ENCODE measurements around the gene PDILT. TPM values are rescaled to one million over a fixed set of nuclear protein-coding genes. Genes with fewer than 3 reads are reported as not detected.
"Not testable (repeated sequence)": the region's sequence is repeated elsewhere in the genome, so short reads cannot be mapped to it uniquely, and the experiment has no call there.

The PDILT gene, protein sequence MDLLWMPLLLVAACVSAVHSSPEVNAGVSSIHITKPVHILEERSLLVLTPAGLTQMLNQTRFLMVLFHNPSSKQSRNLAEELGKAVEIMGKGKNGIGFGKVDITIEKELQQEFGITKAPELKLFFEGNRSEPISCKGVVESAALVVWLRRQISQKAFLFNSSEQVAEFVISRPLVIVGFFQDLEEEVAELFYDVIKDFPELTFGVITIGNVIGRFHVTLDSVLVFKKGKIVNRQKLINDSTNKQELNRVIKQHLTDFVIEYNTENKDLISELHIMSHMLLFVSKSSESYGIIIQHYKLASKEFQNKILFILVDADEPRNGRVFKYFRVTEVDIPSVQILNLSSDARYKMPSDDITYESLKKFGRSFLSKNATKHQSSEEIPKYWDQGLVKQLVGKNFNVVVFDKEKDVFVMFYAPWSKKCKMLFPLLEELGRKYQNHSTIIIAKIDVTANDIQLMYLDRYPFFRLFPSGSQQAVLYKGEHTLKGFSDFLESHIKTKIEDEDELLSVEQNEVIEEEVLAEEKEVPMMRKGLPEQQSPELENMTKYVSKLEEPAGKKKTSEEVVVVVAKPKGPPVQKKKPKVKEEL
- total RNA-seq = not detected in 2 replicates

DNA sequence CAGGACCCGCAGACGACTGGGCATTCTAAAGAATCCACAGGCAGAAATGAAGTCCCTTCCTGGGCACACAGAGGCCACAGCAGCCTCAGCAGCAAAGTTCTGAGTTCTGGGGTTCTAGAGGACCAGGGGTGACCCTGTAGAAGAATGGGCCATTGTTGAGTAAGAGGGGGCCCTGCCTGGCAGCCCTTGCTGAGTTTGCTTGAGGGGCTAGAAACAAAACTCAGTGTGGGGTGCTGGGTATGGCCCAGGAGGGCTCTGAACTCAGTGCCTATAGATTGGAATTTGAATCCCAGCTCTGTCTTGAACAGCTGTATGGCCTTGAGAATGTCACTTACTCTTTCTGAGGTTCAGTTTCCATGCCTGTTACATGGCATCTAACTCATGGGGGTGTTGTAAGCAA, at the start of gene PDILT:
PDILT (minus strand) TSS at position 101 of the 400 bp plus-strand sequence. CDS start 5,437 bp downstream, outside the sequence.
- DNase-seq (ENCODE audit: low read depth in 2 of 2) = no peak

DNA sequence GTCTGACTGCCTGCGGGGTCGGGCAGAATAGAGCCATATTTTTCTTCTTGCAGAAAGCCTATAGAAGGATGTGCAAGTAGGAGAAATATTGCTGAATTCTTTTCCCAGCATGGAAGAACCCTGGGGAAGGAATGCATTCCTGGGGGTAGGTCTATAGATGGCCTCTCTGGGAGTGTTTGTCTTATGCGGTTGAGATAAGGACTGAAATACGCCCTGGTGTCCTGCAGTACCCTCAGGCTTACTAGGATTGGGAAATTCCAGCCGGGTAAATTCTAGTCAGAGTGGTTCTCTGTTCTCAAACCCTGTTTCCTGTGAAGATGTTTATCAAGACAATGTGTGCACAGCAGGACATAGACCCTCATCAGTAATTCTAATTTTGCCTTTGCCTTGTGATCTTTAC, 49.1 kb upstream of the PDILT start:
- DNase-seq (ENCODE audit: low read depth in 2 of 2) = not testable (repeated sequence)

DNA sequence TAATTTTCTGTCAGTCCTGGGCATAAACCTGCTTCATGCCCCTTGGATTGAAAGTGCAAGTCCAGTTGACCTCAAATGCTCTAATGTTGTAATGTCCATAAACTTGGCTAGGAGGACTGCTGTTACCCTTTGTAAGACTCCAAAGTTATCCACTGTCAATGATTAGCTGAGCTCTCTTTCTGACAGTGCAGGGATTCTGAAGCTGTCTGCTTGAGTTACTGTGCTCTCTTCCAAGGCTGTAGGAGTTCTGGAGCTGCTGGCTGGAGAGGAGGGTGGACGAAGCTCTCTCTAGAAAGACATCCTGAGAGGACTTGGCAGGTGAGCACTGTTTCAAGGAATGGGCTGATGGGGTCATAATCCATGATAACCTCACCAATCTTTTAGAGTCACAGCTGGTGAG, 46.8 kb upstream of the PDILT start, which contains the start of gene ACSM2A:
ACSM2A (plus strand) TSS at position 158 of the 400 bp plus-strand sequence. CDS start 8,594 bp downstream, outside the sequence.
- not testable (repeated sequence) for DNase-seq (ENCODE audit: low read depth in 2 of 2)

DNA sequence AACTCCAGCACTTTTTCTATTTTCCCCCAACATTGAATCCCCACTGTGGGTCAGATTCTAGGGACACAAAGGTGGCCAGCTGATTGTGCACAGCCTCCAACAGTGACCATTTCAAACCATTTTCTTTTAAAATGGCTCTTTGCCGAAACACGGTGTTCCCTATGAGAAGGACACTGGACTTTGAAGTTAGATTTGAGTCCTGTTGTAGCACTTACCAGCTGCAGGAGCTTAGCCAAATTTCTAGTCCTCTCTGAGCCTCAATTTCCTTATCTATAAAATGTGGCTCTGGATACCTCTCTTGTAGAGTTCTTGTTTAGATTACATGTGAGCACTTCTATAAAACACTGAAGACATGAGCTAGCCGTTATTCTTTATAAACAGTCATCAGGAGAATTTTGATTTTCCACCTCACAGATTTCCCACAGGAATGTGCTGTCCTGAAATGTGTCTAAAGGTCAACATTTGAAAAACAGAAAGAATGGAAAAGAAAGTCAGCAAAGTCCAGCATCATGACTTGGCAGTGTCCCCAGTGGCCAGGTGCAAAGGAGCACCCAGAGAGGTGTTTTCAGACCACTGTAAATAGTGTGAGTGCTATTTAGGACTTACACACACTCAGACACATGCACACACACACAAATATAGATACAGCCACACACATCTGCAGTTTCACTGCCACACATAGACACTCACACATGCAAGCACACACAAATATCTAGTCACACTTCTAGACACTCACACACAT, 42.3 kb upstream of the PDILT start:
- DNase-seq (ENCODE audit: low read depth in 2 of 2) = not testable (repeated sequence)

DNA sequence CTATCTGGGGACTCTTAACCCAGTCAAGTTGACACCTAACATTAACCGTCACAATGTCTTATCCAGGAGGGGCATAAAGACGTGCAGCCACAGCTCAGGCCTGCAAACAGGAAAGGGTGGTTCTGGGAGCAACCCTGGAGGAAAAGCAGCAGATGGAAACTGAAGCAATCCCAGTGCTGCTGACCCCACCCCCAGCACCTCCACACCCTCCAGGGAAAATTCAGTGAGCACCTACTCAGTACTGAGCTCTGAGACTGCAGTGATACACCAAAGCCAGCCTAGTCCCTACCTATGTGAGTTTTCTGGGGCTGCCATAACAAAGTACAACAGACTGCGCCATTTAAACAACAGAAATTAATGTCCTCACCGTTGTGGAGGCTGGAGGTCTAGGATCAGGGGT, 37.3 kb upstream of the PDILT start:
- DNase-seq (ENCODE audit: low read depth in 2 of 2) = not testable (repeated sequence)

DNA sequence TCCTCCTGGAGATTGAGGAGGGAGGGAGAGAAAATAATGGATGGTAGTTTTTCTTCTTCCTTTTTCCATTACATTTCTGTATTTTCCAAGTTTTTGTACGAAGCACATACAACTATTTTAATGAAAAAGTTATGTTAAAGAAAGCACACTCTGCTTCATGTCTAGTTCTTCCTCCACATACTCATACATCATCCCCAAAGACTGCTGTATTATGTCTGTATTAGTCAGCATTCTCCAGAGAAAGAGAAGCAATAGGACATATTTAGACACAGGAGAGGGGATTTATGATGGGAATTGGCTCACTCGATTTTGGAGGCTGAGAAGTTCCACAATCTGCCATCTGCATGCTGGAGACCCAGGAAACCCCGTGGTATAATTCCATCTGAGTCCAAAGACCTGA, 36.7 kb upstream of the PDILT start:
- no peak for DNase-seq (ENCODE audit: low read depth in 2 of 2)

DNA sequence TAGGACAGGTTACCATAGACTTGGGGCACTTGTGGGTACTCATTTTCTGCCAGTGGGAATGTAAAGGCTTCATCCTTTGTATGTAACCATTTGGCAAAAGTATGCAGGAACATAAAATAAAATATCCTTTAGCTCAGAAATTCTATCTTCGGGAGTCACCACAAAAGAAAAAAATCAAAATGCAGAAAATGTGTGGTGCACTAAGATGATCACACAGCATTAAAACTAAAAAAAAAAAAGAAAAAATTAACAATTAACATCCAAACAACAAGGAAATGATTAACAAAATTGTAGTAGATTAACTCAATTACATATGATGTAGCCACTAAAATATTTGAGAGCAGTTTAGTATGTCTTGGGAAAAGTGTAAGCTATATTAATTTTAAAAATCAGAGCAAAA, 36.2 kb upstream of the PDILT start:
- DNase-seq (ENCODE audit: low read depth in 2 of 2) = not testable (repeated sequence)

DNA sequence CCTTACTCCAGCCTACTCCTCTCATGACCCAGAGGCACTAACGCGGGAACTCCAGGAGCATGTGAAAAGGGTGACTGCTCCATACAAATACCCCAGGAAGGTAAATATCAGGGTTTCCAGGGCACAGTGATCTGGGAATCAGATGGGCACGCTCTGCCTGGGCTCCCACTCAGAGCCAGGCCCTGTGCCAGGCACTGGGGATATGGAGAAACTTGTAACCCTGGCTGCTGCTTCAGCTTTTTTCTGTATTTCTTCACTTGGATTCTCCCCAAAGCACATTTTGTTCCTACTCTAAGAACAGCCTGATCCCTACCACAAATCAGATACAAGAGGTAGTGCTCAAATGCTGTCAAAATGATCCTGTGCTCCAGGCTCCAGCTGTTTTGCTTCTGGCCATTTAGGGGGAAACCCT, 35.3 kb upstream of the PDILT start:
- DNase-seq (ENCODE audit: low read depth in 2 of 2) = not testable (repeated sequence)

DNA sequence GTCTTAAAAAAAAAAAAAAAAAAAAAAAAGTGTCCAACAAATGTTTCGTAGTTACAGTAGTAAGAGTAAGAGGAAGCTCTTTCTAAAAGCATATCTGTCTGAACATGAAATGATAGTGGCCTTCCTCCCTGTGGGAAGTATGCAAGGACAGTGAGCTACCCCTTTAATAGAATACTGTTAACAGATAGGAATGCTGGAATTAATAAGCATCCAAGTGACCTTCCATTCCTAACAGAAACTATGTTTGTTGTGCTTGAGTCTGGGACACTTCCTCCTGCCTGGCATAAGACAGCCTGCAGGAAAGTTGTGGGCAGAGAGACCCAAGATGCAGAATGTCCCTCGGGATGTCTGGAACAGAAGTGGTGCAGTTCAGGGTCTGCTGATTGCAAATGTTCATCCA, 34.4 kb upstream of the PDILT start:
- DNase-seq (ENCODE audit: low read depth in 2 of 2) = not testable (repeated sequence)

DNA sequence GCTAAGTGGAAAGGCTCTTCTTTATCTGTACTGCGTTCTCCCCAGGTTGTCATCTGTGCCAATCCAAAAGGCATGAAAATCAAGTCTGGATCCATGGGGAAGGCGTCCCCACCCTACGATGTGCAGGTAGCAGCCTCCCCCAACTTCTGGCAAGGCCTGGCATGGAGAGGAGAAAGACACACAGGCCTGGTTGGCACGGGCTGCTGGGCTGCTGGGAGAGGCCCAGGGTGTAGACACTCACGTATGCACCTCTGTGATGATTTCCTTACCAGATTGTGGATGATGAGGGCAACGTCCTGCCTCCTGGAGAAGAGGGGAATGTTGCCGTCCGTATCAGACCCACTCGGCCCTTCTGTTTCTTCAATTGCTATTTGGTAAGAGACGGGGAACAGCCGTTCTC, 26.4 kb upstream of the PDILT start:
- no peak for DNase-seq (ENCODE audit: low read depth in 2 of 2)

DNA sequence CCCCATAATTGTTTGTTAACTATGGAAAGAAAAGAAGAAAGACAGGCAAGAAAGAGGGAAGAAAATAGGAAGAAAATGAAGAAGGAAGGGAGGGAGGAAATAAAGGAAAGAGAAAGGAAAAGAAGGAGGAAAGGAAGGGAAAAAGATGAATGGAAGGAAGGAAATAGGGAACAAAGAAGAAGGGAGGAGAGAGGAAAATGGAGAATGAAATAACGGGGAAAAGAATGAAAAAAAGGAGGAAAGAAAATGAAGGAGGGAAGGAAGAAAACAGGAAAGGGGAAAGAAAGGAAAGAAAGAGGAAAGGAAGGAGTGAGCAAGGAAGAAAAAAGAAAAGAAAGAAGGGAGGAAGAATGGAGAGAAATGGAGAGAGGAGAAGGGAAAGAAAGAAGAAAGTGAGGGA, 25.9 kb upstream of the PDILT start:
- not testable (repeated sequence) for DNase-seq (ENCODE audit: low read depth in 2 of 2)

DNA sequence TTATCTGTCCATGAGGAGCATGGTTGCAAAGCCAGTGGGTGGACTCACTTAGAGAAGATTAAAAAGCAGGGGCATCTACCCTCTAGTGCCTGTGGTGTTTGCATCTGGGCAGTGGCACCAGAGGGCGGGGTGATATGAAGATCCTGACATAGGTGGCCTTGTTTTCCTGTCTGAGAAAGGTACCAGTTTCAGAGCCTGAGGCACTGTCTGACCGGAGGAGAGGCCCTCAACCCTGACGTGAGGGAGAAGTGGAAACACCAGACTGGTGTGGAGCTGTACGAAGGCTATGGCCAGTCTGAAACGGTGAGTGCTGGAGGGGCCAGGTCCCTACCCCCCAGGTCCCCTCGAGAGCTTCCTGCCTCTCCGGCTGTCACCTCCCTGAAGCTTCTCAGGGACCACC, 25.0 kb upstream of the PDILT start:
- not testable (repeated sequence) for DNase-seq (ENCODE audit: low read depth in 2 of 2)

DNA sequence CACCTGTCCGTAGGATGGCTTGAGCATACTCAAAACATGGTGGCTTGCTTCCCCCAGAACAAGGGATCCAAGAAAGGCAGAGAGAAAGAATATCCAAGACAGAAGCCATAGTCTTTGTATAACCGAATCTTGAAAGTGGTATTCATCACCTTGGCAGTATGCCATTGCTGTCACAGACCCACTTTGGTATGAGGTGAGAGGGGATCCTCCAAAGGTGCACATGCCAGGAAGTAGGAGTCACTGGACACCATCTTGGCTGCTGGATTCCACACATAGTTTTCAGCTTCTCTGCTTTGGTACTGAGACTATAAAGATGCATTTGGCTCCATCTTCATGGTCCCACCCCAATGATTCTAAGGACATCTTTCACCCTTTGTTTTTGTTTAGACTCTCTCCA, 22.9 kb upstream of the PDILT start:
- DNase-seq (ENCODE audit: low read depth in 2 of 2) = not testable (repeated sequence)

DNA sequence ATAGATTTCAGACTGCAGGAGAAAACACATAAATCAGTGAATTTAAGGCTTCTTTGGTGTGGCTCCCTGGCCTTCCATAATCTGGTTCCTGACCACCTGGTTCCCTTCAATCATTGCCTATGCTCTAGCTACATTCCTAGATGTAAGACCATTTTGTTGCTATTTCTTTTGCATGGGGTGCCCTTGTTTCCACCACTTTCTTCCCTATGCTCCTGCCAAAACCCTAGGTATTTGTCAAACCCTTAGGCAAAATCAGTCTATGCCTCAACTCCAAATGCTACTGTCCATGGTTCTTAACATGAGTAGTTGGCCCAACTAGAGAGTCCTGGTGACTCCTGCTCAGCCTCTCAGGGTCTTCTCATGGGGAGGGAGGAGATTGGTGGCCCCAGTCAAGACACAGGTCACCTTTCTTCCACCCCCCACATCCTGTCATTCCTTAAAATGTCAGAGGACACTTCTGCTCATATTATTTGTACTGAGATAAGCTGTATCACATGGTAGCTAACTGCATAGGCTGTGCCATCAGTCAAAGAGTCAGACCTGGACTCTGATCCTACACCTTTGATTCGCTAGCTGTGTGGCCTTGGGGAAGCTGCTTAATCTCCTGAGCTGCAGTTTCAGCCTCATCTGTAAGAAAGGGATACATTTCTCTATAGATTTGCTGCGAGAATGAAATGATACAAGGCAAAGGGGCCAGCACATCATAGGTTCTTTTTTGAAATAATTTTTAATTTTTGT, 19.8 kb upstream of the PDILT start:
- DNase-seq (ENCODE audit: low read depth in 2 of 2) = no peak

DNA sequence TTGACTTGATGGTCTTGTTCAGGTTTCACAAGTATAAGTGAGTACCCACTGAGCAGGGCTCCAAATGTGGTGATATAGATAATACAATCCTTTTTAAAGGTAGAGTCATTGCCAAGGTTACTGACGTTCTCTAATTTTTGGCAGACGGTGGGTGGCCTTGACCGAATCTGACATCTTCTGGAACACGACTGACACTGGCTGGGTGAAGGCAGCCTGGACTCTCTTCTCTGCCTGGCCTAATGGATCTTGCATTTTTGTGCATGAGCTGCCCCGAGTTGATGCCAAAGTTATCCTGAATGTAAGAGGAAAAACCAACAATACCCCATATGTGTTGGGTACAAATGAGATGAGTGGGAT, 19.2 kb upstream of the PDILT start:
- not testable (repeated sequence) for DNase-seq (ENCODE audit: low read depth in 2 of 2)

DNA sequence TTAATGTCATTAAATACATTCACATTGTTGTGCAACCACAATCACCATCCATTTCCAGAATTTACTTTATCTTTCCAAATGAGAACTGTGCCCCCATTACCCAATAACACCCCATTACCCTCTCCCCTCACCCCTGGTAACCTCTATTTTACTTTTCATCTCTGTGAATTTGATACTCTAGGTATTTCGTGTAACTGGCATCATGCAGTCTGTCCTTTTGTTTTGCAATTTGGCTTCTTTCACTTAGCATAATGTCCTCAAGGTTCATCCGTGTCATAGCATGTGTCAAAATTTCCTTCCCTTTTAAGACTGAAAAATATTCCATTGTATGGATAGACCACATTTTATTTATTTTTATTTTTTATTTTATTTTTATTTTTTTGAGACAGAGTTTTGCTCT, 17.2 kb upstream of the PDILT start:
- not testable (repeated sequence) for DNase-seq (ENCODE audit: low read depth in 2 of 2)

DNA sequence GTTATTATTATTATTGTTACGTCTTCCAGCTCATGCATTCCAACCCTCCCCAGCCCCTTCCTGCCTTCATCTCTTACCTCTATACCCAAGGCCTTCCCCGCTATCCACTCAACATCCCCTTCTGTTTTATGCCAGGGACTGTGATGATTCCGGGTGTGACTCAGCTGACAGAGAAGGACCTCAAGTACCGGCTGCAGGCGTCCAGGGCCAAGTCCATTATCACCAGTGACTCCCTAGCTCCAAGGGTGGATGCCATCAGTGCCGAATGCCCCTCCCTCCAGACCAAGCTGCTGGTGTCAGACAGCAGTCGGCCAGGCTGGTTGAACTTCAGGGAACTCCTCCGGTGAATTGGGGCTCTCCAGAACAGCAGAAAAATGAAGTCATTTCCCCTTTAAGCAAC, 14.6 kb upstream of the PDILT start:
- DNase-seq (ENCODE audit: low read depth in 2 of 2) = not testable (repeated sequence)

DNA sequence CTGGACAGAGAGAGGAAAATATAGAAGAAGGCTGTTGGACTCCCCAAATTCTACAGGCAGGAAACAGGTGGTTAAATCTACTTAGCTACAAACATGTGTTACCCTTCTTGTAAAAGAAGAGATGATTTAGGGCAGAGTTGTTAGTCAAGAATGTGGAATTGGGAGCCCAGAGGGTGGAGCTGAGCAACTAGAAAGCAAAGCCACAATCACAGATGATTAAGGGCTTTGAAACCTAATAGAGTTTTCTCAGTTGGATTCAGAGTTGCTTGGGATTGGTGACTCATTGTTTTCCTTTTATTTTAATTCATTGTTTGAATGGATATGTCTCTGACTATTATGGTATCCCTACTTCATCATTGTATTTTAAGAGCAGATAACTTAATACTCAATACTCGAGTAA, 11.0 kb upstream of the PDILT start:
- DNase-seq (ENCODE audit: low read depth in 2 of 2) = no peak

DNA sequence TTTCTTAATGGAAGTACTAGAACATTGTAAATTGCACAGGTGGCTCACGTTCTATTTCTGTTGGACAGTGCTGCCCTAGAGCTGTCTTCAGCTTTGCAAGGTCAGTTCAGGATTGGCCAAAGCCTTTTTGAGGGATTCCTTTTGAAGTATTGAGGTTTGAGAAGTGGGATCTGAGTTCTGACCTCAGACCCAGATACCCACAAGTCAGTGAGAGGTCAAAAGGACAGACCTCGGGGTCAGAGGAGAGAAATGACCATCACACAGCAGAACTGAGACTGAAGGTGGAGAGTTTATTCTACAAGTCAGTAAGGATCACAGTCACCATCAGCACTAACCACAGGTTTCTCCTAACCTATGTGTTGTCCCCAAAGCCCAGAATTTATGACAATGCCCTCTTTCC, 6.5 kb upstream of the PDILT start:
- no peak for DNase-seq (ENCODE audit: low read depth in 2 of 2)

DNA sequence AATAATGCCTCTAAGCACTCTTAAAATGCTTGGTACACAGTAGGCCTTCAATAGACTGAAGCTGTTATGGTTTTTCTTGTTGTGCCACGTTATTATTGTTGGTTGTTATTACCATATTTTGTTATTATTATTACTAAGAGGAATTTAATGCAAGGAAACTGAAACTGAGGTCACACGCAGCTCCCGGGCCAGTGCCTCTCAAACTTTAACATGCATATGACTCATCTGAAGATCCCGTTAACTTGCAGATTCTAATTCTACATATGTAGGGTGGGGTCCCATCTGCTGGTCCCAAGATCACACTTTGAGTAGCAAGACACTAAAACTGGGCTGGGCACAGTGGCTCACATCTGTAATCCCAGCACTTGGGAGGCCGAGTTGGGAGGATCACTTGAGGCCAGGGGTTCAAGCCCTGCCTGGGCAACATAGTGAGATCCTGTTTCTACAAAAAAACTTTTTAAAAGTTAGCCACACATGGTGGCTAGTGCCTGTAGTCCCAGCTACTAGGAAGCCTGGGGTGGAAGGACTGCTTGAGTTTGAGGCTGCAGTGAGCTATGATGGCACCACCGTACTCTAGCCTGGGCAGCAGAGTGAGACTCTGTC, 5.7 kb upstream of the PDILT start:
- peak in 1 of 2 donors; percentile 6 for DNase-seq (ENCODE audit: low read depth in 2 of 2)
